NCI-H82 (cell line): ENCODE results near the gene GREM1.
A peak's percentile ranks its signal among the peaks of the same experiment; 100 is the strongest.

Experiments
- DNase-seq: peaks from one replicate; lab custom pipeline; 2025; lab: John Stamatoyannopoulos, UW

The GREM1 gene

GRCh38 chr15:32730677-32731654, 13.2 kb downstream of the GREM1 start:
- peak; percentile 71 for DNase-seq

- no peak for DNase-seq
Measured at GRCh38 chr15:32732574-32733157, 14.9 kb downstream of the GREM1 start.

GRCh38 chr15:32733281-32733680, 15.5 kb downstream of the GREM1 start:
- DNase-seq: peak; percentile 23

- DNase-seq: no peak
Measured at GRCh38 chr15:32735989-32736700, 18.3 kb downstream of the GREM1 start.

GRCh38 chr15:32736701-32737061, 18.9 kb downstream of the GREM1 start:
- no peak for DNase-seq

GRCh38 chr15:32737304-32737703, 19.5 kb downstream of the GREM1 start:
- no peak for DNase-seq

GRCh38 chr15:32738666-32739065, 20.9 kb downstream of the GREM1 start:
- DNase-seq: no peak

GRCh38 chr15:32739522-32740063, 21.8 kb downstream of the GREM1 start:
- DNase-seq: peak; percentile 37

GRCh38 chr15:32743411-32744140, 25.8 kb downstream of the GREM1 start:
- no peak for DNase-seq

- DNase-seq: no peak
Measured at GRCh38 chr15:32746116-32746857, 28.5 kb downstream of the GREM1 start.

GRCh38 chr15:32747921-32748342, 30.1 kb downstream of the GREM1 start:
- no peak for DNase-seq

- DNase-seq: no peak
Measured at GRCh38 chr15:32750979-32751378, 33.2 kb downstream of the GREM1 start.

GRCh38 chr15:32757426-32757825, 39.6 kb downstream of the GREM1 start:
- no peak for DNase-seq

GRCh38 chr15:32763295-32763694, 45.5 kb downstream of the GREM1 start:
- DNase-seq: no peak

- DNase-seq: no peak
Measured at GRCh38 chr15:32765236-32765635, 47.4 kb downstream of the GREM1 start.

- DNase-seq: no peak
Measured at GRCh38 chr15:32766101-32766500, 48.3 kb downstream of the GREM1 start.

GRCh38 chr15:32767236-32767635, 49.4 kb downstream of the GREM1 start:
- DNase-seq: no peak

- DNase-seq: no peak
Measured at GRCh38 chr15:32774022-32774421, 56.2 kb downstream of the GREM1 start.

- no peak for DNase-seq
Measured at GRCh38 chr15:32775103-32775502, 57.3 kb downstream of the GREM1 start.

- no peak for DNase-seq
Measured at GRCh38 chr15:32778391-32779176, 60.8 kb downstream of the GREM1 start.
